Femur (tissue), 1 donor: Measurements from ENCODE around the gene EGLN2.
"Not testable (repeated sequence)": the region's sequence is repeated elsewhere in the genome, so short reads cannot be mapped to it uniquely, and the experiment has no call there.

Experiments
- DNase-seq: peaks from one replicate; pipeline ENCODE4 v3.0.0-alpha.2; 2017

The EGLN2 gene

DNA sequence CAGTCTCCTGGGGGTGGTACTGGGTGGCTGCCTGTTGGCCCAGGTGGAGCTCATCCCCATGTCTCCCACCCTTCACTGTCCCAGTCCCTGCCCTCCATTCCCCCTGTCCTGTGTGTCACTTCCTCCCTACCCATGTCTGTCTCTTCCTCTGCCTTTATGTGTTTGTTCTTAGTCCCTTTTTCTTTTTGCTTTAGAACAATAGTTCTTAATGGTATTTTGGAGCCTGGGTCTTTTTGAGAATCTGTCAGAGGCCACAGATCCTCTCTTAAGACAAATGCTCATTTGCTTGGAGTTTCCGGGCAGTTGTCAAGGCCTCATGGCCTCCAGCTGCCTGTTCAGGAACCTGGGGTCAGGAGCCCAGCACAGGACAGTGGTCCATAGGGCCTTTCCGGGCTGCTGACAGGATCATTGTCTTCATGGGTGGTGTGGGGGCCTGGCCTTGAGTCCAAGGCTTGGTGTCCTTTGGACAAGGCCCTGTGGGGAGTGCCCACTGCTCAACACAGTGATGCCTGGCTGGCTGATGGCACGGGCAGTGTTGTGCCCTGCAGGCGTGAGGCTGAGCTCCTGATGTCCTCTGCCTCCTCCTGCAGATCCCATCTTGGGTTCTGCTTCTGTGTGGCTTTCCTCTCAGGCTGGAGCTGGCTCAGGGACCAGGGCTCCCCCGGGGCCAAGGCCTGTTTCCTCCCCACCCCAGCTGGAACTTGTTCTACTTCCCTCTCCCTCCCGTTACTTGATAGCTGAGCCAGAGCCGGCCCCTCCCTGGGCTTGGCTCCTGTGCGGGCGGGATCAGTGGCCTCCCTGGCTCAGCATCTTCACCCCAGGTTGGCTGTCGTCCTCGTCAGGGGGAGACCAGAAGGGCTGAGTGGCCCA lies 3.5 kb downstream of the EGLN2 start:
- DNase-seq = no peak

DNA sequence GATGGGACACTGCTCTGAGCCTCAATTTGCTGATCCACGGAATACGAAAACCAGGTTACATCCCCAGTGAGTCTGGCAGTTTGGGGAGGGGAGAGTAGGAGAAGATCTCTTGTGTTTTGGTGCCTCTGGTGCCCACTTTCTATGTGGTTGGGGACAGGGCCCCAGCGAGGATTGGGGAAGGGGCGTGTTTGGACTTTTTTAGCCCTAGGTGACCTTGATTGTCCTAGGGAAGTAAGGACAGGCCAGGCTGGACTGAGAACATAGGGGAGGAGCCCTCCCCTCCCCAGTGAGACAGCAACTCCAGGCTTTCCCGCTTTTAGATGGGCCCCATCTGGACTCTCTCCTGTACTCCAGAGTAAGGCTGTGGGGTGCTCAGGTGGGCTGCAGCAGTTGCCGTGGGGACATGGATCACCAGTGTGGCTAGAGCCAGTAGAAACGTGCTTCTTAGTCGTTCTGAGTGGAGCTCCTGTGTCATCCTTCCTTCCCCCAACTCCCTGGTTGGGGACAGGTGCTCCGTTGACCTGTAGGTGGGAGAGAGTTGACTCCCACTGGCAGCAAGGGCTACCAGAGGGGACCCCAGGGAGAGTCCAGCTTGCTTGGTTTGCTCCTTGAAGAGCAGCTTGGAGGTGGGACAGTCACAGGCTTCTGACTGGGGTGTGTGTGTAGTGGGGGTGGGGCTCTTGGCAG lies 4.3 kb downstream of the EGLN2 start:
- no peak for DNase-seq

DNA sequence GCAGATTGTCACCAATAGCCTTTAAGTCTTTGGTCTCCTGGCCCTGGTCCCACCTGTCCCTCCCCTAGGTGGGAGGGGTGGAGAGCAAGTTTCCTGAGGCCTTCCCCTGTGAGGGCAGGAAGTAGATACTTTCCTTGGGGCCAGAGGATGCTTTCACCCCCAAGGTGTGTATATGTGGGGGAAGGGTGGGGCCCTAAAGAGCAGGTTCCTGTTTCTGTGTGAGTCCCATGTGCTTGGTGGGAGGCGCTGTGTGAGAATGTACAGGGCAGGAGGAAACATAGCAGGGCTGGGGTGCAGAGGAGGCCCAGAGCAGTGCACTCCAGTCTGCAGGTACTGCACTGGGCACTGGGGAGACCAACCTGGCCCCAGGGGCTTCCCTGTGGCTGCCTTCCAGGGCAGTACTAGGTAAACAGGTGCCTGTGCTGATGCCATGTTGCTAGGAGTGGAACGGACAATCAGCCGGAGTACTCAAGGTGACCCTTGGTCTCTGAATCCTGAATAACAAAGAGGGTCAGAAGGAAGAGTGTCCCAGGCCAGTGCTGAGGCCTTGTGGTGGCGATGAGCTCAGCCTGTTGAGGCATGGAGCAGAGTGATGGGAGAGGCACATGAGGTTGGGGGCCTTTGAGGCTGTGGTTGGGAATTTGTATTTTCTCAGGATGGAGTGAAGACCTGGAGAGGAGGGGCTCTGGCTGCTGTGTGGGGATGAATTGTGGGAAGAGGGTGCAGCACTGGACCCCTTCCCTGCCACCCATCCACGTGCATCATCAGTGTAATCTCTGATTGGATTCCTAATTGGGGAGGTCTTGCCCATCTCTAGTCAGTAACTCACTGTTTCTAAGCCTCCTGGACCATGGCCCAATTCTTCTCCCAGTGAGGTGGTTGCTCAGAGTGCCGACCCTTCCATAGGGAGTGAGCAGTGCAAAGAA lies 5.1 kb downstream of the EGLN2 start:
- no peak for DNase-seq

DNA sequence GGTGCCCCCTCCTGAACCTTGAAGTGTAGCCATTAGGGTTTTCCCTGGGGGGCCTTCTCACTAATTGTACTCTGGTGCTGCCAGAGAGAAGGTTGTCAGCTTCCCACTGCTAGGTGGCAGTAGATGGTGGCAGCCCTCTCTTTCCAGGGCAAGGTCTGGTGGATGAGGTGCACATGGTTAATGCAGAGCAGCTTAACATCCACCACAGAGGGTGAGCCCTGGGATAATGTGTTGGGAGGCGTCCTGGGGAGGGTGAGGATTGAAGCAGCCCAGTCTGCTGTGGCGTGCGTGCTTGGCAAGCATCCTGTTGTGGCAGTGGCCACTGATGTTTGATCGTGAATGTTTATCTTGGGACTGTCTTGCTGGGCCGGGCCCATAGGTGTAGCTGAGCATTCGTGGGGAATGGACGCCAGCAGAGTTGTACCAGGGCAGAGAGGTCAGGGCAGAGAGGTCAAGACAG lies 5.8 kb downstream of the EGLN2 start:
- DNase-seq = no peak

DNA sequence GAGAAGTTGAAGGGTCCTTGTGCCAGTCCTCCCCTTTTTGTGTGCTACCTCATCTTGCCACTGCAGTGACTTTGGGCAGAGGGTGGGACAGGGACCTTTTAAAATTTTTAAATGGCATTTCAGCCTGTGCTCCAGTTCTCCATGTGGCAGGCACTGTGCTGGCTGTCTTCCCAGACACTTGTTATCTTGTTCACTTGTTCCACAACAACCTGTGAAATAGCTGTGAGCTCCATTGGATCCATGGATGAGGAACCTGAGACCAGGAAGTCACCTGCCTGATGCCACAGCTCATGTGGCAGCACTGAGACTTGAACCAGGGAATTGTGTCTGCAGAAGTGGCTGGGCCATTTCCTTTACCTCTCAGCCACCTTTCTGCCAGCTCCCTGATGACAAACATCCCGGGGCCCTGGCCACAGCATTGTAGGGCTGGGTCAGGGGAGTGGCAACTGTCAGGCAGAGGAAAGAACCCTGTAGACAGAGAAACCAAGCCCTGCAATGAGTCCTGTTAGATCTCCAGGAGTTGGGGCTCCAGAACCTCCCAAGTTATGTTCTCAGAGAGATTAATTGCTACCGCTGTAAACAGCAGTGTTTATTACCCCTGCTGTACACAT lies 6.4 kb downstream of the EGLN2 start:
- no peak for DNase-seq

DNA sequence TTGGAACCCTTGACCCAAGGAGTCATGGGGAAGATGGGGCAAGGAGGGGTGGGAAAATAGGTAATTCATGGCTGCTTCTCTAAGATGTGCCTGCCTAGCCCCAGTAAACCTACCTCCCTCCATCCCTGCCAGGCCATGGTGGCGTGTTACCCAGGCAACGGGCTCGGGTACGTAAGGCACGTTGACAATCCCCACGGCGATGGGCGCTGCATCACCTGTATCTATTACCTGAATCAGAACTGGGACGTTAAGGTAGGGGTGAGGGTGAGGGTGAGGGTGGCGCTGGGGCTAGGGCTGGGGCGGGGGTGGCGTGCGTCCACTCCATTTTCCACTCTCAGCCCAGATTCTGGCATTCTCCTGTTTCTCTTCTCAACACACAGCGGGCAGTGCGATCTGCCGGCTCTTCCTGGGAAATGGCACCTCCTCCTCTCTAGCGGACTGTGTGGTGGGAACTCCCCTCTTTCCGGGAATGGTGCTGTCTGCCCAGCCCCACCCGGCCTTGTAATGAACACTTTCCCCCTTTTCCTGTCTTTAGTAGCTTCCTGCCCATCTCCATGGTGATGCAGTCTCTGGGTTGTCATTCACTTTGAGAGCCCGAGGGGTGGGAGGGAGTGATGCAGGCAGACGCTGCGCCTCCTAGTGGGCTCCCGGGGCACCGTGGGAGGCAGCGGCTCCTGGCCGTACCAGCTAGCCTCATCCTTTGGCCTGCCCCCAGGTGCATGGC lies 7.6 kb downstream of the EGLN2 start:
- DNase-seq = peak; percentile 94

DNA sequence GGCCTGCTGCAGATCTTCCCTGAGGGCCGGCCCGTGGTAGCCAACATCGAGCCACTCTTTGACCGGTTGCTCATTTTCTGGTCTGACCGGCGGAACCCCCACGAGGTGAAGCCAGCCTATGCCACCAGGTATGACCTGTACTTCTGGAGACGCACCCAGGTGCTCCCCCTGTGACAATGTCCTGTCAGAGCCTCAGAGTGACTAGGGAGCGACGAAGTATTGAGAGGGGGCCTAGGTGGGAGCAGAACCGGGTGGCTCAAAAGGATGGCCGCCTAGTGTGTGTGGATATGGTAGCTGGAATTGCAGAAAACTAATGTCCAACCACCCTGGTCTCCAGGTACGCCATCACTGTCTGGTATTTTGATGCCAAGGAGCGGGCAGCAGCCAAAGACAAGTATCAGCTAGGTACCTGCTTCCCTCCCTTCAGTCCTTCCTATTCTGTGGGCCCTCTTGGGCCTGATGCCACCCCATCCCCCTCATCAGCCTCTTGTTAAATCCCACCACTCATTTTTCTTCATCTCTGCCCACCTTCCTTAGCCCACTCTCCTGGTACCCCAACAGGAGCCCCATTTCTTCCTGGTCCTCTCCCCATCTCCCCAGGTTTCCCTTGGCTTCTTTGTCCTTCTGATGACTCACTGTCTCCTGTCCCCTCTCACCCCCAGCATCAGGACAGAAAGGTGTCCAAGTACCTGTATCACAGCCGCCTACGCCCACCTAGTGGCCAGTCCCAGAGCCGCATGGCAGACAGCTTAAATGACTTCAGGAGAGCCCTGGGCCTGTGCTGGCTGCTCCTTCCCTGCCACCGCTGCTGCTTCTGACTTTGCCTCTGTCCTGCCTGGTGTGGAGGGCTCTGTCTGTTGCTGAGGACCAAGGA lies 8.4 kb downstream of the EGLN2 start:
- no peak for DNase-seq

DNA sequence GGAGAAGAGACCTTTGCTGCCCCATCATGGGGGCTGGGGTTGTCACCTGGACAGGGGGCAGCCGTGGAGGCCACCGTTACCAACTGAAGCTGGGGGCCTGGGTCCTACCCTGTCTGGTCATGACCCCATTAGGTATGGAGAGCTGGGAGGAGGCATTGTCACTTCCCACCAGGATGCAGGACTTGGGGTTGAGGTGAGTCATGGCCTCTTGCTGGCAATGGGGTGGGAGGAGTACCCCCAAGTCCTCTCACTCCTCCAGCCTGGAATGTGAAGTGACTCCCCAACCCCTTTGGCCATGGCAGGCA lies 9.0 kb downstream of the EGLN2 start:
- no peak for DNase-seq

DNA sequence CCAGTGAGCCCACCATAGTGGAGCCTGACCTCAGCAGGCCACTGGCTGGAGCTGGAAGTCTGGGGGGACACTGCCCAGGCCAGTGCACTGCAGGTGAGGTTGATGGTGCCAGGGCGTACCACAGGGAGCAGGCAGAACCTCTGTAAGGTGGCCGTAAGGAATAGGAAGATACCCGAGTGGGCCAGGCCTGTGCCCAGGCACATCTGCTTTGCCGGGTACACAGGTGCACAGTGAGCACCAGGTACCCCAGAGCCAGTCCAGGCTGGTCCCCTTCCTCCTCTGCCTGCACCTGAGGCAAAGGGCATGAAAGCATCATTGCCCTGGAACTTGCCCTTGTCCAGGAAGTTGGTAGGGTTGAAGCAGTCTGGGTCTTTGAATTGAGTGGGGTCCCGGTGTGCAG lies 9.5 kb downstream of the EGLN2 start:
- DNase-seq = no peak

DNA sequence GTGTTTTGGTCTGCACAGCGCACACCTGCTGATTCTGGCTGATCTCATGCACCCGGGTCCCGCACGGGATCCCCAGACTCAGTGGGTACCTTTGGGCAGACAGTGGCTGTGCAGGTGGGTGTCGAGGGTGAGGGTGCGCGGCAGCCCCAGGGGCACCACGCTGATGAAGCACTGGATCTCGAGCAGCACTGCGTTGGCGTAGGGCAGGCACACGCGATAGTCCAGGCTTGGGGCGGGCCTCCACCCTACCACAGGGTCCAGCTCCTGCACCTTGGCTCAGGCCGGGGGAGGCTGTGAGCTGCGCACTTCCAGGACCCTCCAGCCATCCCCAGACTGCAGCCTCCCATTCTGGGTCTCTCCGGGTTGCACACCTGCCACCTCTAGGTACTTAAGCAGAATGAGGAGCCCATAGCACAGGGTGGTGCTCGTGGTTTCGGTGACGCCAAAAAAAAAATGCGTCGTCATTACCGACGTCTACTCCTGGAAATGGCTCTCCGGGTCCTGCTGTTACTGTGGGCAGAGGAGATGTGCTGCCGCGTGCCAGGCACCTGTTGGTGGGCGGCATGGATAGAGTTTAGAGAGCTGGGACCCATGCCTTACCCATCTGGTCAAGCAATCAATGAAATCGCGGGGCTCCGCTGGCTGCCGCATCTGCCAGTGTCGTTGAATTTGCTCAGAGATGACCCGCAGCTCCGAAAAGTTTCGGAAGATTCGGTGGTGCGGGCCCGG lies 10.5 kb downstream of the EGLN2 start:
- no peak for DNase-seq

DNA sequence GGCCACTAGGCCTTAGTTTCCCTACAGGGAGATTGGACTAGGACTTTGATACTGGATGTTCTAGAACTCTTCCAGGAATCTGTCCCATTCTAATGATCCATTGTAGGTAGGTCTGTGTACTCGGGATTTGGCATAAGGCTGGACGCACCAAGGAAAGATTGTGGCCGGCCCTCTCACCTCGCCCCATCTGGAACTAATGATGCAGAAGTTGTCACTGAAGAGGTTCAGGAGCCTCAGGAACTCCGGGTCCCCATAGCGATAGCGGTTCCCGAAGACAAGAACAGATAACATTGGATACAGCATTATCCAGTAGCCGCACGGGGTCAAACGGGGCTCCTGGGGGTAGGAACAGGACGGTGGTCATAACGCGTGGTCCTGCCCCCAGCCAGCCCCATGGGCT lies 11.2 kb downstream of the EGLN2 start:
- no peak for DNase-seq

DNA sequence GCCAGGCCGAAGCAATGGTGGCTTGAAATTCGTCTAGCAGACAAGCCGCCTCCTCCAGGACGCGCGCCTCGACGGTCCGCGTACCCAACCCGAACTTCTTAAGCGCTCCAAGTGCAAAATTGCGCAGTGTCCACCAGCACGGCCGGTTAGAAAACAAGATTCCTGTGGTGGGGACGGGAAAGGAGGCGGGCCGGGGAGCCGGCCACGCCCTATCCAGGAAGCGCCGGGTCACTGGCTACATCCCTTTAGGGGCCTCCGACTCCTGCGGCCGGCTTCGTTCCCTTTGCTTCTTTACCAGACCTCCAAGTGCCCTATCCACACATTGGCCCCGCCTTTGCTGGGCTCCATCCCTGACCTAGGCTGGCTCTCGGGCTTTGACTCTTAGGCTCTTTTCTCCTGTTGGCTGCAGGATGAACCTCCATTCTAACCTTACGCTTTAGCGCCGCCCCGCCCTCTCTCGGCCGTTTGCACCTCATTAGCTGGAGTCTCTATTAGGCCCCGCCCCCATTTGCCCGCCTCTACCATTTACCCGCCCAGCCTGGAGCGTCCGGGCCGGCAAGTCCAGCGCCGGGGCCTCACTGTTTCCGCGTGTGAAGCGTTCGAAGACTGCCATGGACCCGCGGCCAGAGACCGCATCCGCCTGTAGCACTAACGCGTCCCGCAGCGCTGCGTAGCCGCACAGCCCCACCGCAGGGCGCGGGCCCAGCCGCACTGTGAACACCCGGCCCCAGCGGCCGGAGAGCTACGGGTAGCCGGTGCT lies 11.8 kb downstream of the EGLN2 start:
- DNase-seq = peak; percentile 89

DNA sequence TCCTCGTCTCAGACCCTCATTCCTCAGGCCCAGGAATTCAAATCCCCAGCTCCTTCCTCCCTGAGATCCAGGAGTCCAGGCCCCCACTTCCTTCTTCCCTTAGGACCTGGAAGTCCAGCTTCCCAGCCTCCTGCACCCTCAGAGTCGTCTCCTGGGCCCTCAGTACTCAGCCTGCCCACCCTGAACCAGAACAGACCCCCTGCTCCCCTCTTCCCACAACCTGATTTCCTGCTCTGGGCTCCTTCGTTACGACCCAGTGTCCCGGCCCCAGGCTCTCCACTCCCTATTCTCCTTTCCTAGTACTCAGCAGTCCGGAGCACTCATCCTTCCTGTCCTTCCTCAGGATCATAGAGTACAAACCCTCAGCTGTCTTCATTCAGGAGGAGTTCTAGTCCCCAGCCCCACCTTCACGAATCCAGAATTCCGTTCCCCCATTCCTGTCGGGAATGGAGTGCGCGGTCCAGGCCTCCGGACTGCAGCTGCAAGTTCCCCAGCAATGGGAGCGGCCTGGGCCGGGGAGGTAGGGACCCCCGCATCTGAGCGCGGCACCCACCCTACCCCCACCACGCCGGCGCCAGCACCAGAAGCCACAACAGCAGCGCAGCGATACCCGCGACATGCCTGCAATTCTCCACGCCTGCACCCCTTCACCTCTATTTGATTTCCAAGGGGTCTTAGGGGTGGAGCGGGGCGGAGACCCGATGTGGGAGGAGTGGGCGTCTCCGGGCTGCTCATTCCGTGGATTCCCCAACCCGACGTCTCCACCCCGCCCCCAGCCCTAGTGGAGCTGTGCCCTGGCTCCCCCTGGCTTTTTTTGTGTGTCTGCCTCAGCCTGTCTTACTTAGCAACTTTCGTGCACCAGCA lies 12.7 kb downstream of the EGLN2 start:
- peak; percentile 66 for DNase-seq

DNA sequence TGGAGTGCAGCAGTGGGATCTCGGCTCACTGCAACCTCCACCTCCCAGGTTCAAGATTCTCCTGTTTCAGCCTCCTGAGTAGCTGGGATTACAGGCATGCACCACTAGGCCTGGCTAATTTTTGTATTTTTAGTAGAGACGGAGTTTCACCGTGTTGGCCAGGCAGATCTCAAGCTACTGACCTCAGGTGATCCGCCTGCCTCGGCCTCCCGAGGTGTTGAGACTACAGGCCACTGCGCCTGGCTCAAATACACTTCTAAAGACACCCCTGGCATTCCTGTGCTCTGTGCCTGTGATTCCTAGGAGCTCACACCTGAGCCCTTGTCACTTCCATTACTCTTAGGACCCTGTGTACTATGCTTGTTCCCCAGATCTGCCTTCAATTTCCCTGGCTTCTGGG lies 13.6 kb downstream of the EGLN2 start:
- not testable (repeated sequence) for DNase-seq

DNA sequence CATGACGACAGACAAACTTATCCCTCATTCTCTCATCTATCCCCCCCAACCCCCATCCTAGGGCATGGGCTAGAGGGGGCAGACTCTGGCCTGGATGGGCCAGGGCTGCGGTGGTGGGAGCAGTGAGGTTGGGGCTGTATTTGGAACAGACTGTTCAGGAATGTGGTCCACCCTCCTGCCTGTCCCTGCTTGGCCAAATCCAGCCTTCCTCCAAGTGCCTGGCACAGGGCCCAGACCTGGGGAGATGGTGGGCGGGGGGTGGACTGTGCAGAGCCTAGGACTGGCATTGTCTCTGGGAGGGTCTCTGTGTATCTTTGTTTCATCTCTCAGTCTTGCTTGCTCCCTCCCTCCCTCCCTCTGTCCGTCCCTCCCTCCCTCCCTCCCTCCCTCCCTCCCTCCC lies 14.2 kb downstream of the EGLN2 start:
- DNase-seq = peak; percentile 68

DNA sequence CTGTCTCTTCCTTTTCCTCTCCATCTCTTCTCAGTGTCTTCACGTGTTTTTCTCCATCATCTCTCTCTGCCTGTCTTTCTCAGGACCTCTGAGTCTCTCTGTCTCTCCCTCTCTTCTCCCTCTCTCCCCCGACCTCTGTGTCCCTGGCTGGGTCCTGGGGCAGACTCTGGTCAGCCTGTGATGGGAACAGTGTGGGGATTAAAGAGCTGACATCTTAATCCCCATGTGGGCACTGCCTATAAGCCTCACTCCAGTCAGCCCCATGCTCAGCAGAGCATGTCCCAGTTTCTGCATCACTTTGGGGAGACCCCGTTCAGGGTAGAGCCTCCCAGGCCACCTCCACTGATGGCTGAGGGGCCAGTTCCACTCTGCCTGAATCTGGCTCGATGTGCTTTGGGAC lies 16.2 kb downstream of the EGLN2 start:
- DNase-seq = peak; percentile 8

DNA sequence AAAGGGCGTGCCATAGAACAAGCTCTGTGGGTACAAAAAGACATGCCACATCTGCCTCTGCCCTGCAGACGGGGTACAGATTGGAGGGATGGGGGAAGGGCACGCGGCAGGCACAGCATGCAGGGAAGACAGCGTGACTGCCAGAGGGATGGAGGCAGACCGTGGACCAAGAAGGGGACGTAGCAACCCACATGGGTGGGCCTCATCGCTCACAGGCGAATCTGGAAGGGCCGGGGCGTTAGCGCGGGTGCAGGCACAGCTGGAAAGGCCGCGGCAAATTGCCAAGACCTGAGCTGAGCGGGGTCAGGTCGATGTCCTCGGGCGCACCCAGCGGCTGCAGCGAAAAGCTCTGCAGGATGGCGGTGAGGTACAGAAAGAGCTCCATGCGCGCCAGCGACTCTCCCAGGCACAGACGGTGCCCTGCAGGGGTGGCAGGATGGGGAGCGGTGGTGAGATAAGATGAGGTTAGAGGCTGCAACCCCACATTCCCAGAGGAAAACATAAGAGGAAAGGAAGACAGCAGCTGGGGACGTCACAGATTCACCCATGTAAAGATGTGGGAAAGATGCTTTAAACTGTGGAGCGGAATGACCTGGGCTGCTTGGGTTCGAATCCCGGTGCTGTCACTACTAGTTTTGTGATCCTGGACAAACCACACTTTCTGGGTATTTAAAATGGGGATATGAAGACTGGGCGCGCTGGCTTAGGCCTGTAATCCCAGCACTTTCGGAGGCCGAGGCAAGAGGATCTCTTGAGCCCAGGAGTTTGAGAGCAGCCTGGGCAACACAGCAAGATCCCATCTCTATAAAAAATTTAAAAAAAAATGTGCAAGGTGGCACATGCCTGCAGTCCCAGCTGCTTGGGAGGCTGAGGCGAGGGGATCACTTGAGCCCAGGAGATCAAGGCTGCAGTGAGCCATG lies 19.7 kb downstream of the EGLN2 start:
- peak; percentile 83 for DNase-seq
